Spleen (tissue), 11 donors: Measurements from ENCODE around the gene RAB1B. TPM values are rescaled to one million over a fixed set of nuclear protein-coding genes. Genes with fewer than 3 reads are reported as not detected.

Experiments used
- DNase-seq: peaks from one replicate; pipeline ENCODE4 v3.0.0-alpha.2; 2020
- H3K27ac ChIP-seq, 8 donors: fragments of 200-600 bp; sonication (generic) in 7 of 8; 1 replicate in 4 of 8; 2 replicates in 4 of 8; pipeline versions ENCODE4 v1.5.0 to v1.8.0; 2016 to 2021; ENCODE audit warnings: inconsistent platforms in 4 of 8, mild to moderate bottlenecking in 4 of 8, moderate library complexity in 1 of 8
- H3K27me3 ChIP-seq, 7 donors: fragments of 200-600 bp; sonication (generic) in 6 of 7; replicated peaks in 1 of 7; 1 replicate in 4 of 7; 2 replicates in 3 of 7; pipeline versions ENCODE4 v1.5.0 to v1.8.0; 2016 to 2021; ENCODE audit warnings: inconsistent platforms in 3 of 7, mild to moderate bottlenecking in 1 of 7
- H3K36me3 ChIP-seq, 6 donors: fragments of 200-600 bp; sonication (generic) in 5 of 6; 1 replicate in 4 of 6; 2 replicates in 2 of 6; pipeline versions ENCODE4 v1.5.0 to v1.8.0; 2016 to 2021; ENCODE audit warnings: inconsistent platforms in 2 of 6
- H3K4me1 ChIP-seq, 6 donors: fragments of 200-600 bp; sonication (generic) in 5 of 6; 1 replicate in 3 of 6; 2 replicates in 3 of 6; pipeline versions ENCODE4 v1.5.0 to v1.8.0; 2016 to 2021; ENCODE audit warnings: inconsistent platforms in 3 of 6
- H3K4me3 ChIP-seq, 8 donors: fragments of 200-600 bp; sonication (generic) in 7 of 8; 1 replicate in 4 of 8; 2 replicates in 4 of 8; pipeline versions ENCODE4 v1.5.0 to v1.8.0; 2016 to 2021; ENCODE audit warnings: inconsistent platforms in 4 of 8, mild to moderate bottlenecking in 4 of 8, moderate library complexity in 2 of 8
- H3K9me3 ChIP-seq, 8 donors: fragments of 200-600 bp; sonication (generic) in 7 of 8; 1 replicate in 4 of 8; 2 replicates in 4 of 8; pipeline versions ENCODE4 v1.5.0 to v1.8.0; 2016 to 2021; ENCODE audit warnings: inconsistent platforms in 4 of 8
- CTCF ChIP-seq, 11 experiments: fragments of 200-600 bp in 7 of 11; fragments of 450-650 bp in 4 of 11; sonication (generic) in 4 of 11; IDR thresholded peaks in 8 of 11; conservative IDR thresholded peaks in 3 of 11; 1 replicate in 7 of 11; 2 replicates in 4 of 11; pipeline versions ENCODE4 v1.4.0 to v1.8.0; 2016 to 2021; ENCODE audit warnings: antibody characterized with exemption in 11 of 11, inconsistent platforms in 4 of 11, mild to moderate bottlenecking in 1 of 11
- POLR2A ChIP-seq, 3 donors: fragments of 450-650 bp; IDR thresholded peaks; one replicate each; pipeline ENCODE4 v1.5.1; 2017; ENCODE audit warnings: antibody characterized with exemption in 3 of 3, mild to moderate bottlenecking in 1 of 3
- POLR2AphosphoS5 ChIP-seq, 3 donors: sonication (generic); formaldehyde crosslinking; IDR thresholded peaks; one replicate each; pipeline ENCODE4 v1.5.1; 2017; ENCODE audit warnings: antibody characterized with exemption in 3 of 3
- WGBS, 5 donors: extraction: QIAGEN DNeasy Blood & Tissue Kit in 3 of 5; methylation state at CpG; one replicate each; pipeline versions ENCODE4 v1.1.5 to v1.1.7; 2013 to 2018; 5-methylcytosine and 5-hydroxymethylcytosine counted together
- intact Hi-C: fragments of 100-400 bp; cut with DNase I; formaldehyde crosslinking; loops from one replicate; pipeline ENCODE4 v1.15.0; 2023; ENCODE audit warnings: low total_unique reads
- polyA plus RNA-seq, 3 donors: library from polyadenylated mRNA; stranded (reverse); fragments of 200-250 nt; gene quantifications; one replicate each; pipeline ENCODE4 v1.2.1, GENCODE V29; 2013
- total RNA-seq, 7 donors: library from RNA; depleted of rRNA in 3 of 7; stranded (reverse); fragments of >200 nt in 3 of 7; fragmentation: NEBNext Ultra II Directional in 4 of 7; extraction: Animal tissue kit (Norgen Biotek cat#: 25700) in 4 of 7; gene quantifications; one replicate each; pipeline versions ENCODE4 v1.1.0 to v1.2.1, GENCODE V29; 2016 to 2021
- donor health status: healthy with polysubstance abuse.
- donor health status: DM: no; HTN: no; CAD: no; lungs with moderate emphysema.
- donor health status: DM: no; HTN: no; CAD: no.
- donor health status: Bipolar disorder and iron deficiency.
- donor health status: healthy.
- donor health status: DM: no; HTN: no; CAD: no.
- donor health status: DM: yes; HTN: yes; CAD: no.

Gene RAB1B
- total and polyA plus RNA-seq, 10 donors: 66.8 to 150 (median 116) TPM

GRCh38 chr11:66311965-66312548, 43.6 kb downstream of the RAB1B start:
- H3K36me3 ChIP-seq: no peaks in the 10 kb centered on the region
- peak overlapping the region; percentile 38 to 77 (median 55) for H3K4me3 ChIP-seq
- H3K4me1 ChIP-seq: peaks cover 5 to 59% (median 31%) of the 10 kb centered on the region in 6 donors
- DNase-seq: peak; percentile 98
- H3K27me3 ChIP-seq: peaks cover 0 to 17% (median 0%) of the 10 kb centered on the region in 7 donors
- 0 to 1% (median 1%) methylated on average over 37 to 44 of the region's 44 CpGs for WGBS, 5 donors
- TF ChIP-seq POLR2AphosphoS5 (IDR thresholded peaks at IDR 0.05) (peak; percentile 80 to 87 (median 85)), CTCF (IDR thresholded peaks at IDR 0.05 in 8 of 11, conservative IDR thresholded peaks at IDR 0.05 in 3 of 11) (peak in 8 of 11 experiments; percentile 49 to 96 (median 93)), POLR2A (IDR thresholded peaks at IDR 0.05) (no peak)
- intact Hi-C loops: loop anchor here (2.0 to 5.0 kb wide), 2 partner anchors 17 to 75 kb away; no protein-coding TSS in a partner anchor
- no peaks in the 10 kb centered on the region for H3K9me3 ChIP-seq
- peak overlapping the region; percentile 83 to 93 (median 90) for H3K27ac ChIP-seq

GRCh38 chr11:66312549-66313320, 44.3 kb downstream of the RAB1B start:
- peak overlapping the region; percentile 23 to 77 (median 55) for H3K4me3 ChIP-seq
- H3K27me3 ChIP-seq: peaks cover 0 to 23% (median 0%) of the 10 kb centered on the region in 7 donors
- 2 to 6% (median 4%) methylated on average over 33 to 52 of the region's 52 CpGs for WGBS, 5 donors
- intact Hi-C loops: loop anchor here (2.0 to 5.0 kb wide), 2 partner anchors 16 to 75 kb away; no protein-coding TSS in a partner anchor
- H3K36me3 ChIP-seq: no peaks in the 10 kb centered on the region
- H3K27ac ChIP-seq: peak overlapping the region; percentile 83 to 93 (median 90)
- no peaks in the 10 kb centered on the region for H3K9me3 ChIP-seq
- peak; percentile 100 for DNase-seq
- peaks cover 8 to 66% (median 38%) of the 10 kb centered on the region in 6 donors for H3K4me1 ChIP-seq
- TF ChIP-seq CTCF (IDR thresholded peaks at IDR 0.05 in 8 of 11, conservative IDR thresholded peaks at IDR 0.05 in 3 of 11): no peak
- TF ChIP-seq POLR2A (IDR thresholded peaks at IDR 0.05): peak in 1 of 3 donors; percentile 45
- peak; percentile 71 to 87 (median 84) for TF ChIP-seq POLR2AphosphoS5 (IDR thresholded peaks at IDR 0.05)

- DNase-seq: peak; percentile 82
- intact Hi-C loops: loop anchor here (2.0 to 5.0 kb wide), 2 partner anchors 15 to 74 kb away; no protein-coding TSS in a partner anchor
- H3K9me3 ChIP-seq: no peaks in the 10 kb centered on the region
- 53 to 77% (median 59%) methylated on average over 17 to 38 of the region's 38 CpGs for WGBS, 5 donors
- H3K27me3 ChIP-seq: peaks cover 0 to 26% (median 0%) of the 10 kb centered on the region in 7 donors
- peaks cover 16 to 74% (median 46%) of the 10 kb centered on the region in 6 donors for H3K4me1 ChIP-seq
- H3K27ac ChIP-seq: peak overlapping the region; percentile 78 to 93 (median 90)
- no peaks in the 10 kb centered on the region for H3K36me3 ChIP-seq
- H3K4me3 ChIP-seq: peak overlapping the region; percentile 8 to 77 (median 54)
- no peak for TF ChIP-seq CTCF (IDR thresholded peaks at IDR 0.05 in 8 of 11, conservative IDR thresholded peaks at IDR 0.05 in 3 of 11)
- TF ChIP-seq POLR2A (IDR thresholded peaks at IDR 0.05): no peak
- TF ChIP-seq POLR2AphosphoS5 (IDR thresholded peaks at IDR 0.05): no peak
Observed at GRCh38 chr11:66313321-66314185, 45.1 kb downstream of the RAB1B start.
